ENCODE data around the gene DPH1.

The DPH1 gene

DNA sequence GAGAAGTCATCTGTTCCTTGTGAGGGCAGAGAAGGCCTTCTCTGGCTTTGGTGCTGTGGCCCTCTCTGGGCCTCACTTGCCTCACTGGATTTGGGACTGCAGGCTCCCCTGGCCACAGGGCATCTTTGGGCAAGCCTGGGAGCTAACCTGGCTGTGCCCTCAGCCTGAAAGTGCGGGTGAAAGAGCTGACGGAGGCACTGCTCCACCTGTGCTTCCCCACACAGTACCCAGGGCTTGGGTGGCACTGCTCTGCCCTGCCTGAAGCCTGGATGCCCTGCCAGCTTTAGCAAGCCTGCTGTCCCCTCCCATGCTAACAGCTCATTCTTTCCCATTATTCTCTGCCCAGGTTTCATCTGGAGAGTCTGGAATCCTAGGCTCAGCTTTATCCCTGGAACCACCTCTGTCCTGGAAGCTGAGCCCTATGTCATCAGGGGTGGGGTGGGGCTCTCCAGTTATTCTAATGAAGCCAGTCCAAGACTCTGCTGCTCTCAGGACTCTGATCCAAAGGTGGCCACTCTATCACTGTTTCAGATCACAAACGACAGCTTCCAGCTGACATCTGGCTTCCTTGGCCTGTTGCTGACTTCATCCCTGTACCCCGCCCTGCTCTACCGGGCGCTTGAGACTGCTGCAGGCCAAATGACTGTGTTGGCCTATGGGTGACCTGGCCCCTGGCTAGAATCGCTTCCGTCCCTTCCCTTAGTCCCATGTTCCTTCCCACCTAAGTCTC, 54.2 kb downstream of the DPH1 start:
- DNase-seq = peak in 1 of 2 donors; percentile 36

DNA sequence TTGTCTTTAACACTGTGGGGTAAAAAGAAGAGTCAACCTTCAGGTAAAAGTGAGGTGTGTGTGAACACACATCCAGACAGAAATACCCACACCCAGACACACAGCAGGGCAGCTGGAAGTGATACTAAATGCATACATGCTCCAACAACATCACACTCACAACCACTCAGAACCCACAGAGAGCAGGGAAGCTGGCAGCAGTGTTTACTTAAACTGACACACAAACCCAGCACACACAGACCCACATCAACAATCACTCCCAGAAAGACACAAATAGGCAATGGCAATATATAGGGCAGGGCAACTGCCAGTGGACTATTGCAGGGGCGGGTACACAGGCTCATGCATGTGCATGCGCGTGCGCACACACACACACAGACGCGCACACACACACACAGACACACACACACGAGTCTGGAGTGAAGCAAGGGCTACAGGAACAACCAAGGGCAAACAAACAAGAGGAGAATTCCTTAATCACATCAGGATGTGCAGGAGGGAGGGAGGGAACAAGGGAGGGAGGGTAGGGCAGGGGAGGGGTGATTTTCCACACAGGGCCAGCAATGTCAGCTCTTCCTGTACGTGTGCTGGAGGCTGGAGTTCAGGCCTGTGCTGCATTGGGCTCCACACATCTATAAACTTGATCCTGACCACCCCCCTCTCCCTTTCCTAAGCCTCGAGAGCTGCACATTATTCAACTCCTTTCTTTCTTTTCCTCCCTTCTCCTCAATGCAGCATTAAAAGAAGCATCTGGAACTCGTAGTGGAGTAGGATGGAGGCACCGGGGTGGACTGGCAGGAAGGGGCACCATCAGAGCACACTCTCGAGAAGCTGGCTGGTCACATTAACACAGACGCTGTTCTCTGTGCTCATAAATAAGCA, 55.1 kb downstream of the DPH1 start:
- DNase-seq = no peak

DNA sequence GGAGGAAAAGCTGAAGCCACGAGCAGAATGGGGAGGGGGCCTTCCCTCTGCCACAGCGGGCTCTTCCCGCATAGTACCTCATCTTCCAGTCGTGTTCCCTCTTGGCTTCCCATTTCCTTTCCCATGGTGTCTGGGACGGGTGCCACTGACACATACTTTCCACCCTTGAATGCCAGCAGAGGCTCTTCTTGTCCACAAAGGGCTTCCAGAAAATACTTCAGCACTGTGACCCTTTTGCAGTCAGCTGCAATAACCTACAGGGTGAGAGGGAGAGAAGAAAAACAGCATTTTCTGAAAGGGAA, 55.6 kb downstream of the DPH1 start:
- no peak for DNase-seq

DNA sequence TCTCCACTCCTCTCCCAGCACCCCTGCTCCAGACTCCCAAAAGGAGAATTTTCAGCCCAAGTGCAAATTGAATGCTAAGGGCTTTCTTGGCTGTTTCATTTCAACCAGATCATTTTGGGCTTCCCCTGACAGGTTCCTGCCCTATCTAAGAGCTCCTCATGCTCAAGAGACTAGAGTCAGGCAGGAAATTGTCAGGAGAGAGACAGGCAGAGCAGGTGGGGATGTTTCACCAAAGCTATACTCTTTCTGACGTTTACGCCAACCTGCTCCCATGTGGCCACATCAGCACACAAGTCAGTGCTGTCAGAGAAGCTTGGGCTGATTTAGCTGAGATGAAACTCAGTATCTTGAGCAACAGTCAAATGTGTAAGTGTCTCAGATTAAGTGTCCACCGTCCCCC, 56.4 kb downstream of the DPH1 start:
- DNase-seq = no peak

DNA sequence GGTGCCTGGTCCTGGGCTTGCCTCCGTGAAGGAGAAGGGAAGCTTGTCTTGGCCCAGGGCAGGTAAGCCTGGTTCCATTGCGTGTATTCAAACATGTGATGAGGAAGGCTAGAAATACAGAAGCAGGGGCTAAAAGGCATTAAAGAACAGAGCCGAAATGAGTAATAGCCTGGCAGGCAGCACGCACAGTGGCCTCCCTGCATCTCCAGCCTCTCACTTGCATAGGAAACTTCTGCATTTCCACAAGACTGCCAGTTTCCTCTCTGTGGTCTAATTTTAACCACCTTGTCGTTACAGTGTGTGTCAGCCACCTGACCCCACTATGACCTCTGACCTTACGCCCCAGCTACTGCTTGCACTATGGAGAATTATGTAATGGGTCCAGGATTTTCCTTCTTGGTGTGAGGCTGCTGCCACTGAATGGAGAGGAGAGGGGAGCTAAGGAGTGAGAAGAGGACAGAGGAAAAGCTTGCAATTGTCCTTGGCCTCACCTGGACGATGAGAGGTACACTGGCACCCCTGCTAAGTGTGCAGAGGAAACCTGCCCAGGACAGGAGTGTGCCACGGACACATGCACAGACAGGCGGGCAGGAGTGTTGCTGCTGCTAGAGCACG, 57.8 kb downstream of the DPH1 start:
- peak; percentile 27 to 96 for DNase-seq

DNA sequence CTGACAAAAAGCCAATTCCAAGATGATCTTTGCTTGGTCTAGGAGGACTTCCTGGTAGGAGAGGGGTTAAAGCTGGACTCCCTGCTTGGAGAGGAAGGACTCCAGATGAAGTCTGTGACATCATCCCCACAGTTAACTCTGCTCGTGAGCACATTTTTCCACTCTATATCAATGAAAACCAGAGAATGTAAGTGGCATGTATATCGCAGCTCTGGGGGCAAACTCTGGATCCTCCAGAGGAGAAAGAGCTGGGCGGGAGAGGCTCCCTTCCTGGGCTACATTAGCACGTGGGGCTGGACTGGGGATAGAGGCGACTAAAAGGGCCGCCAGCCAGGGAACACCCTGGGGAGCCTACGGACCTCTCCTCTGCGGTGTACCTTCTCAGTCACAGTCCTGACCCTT, 59.1 kb downstream of the DPH1 start:
- no peak for DNase-seq

DNA sequence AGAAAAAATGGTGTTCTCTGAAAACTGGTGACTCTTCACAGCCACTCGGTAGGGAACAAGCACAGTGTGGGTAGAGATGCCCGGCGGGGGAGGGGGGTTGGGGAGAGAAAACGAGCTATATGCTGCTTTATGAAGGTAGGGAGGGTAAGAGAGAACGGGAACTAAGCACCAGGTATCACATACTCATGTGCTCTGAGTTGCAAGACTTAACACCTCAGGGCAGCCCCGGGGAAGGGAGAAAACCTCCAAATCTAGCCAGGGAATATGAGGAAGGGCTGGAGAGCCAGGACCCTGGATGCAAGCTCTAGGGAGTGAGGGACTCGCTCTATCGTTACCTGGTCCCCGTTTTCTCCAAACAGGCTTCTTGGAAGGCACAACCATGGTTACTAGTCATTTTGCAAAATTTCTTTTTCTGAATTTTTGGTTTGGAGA, 60.3 kb downstream of the DPH1 start:
- DNase-seq = no peak

DNA sequence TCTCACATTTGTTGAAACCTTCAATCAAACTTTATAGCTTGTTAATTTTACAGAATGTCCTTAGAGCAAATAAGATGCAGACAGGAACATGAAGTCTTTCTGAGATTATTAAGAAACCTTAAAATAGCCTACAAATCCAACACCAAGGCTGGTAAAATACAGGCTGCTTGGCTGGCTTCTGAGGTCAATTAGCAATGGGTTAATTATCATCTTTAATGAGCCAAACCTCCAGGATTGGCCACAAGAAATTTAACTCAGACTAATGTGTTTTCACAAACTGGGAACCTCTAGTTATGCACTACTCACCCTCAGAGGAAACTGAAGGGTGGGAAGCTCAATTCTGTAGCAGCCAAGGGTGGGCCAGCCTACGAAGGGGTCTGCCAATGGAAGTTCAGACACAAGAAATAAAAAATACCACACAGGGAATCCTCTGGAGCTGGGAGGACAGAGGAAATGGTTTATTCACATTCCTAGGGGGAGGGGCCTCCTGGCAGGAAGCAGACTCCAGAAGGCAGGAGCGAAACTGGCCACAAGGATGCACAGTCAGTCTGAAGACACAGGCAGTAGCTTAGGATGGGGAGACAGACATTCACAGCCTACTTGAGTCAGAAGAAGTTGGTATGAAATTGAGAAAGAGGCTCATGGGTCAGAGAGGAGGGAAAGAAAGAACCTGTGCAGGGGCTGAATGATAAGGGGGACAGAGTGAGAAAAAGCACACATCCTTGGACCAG, 61.0 kb downstream of the DPH1 start:
- no peak for DNase-seq

DNA sequence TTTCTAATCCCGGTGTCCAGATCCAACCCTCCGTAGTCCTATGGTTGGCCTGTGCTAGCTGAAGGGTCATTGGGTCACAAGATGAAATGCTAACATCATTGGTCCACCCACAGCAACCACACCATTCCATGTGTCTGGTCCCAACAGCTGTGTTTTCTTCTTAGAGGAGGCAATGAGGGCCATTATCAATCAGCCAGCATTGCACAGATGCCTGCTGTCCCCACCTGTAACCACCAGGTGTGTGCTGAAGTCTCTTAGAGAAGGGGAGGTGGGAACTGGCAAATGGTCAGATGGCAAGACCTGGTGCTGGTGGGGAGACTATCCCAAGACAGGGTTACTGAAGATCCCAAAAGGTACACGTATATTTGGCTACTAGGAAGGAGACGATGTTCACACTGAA, 62.3 kb downstream of the DPH1 start:
- DNase-seq = no peak

DNA sequence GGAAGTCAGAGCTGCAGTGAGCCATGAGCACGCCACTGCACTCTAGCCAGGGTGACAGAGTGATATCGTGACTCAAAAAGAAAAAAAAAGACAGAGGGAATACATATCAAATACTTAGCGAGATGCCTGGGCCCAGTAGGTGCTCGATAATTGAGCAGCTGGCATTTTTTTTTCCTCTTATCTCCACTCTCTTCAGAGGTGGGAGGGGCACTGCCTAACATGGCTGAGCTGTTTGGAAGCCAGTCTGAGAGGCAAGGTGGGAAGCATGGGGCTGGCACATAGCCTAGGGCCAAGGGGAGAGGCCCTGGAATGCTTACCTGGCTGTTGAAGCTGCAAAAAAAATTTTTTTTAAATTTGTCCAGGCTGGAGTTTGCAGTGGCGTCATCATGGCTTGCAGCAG, 63.4 kb downstream of the DPH1 start:
- DNase-seq = no peak
